NCI-H2171 treated with DMSO at 0.1 percent for 48 hours (cell line): ENCODE measurements around the gene PTPRN2.
"Not testable (repeated sequence)": the region's sequence is repeated elsewhere in the genome, so short reads cannot be mapped to it uniquely, and the experiment has no call there.

Experiments used
- DNase-seq: peaks from one replicate; lab custom pipeline; 2025; lab: John Stamatoyannopoulos, UW

PTPRN2 gene

GRCh38 chr7:158385496-158386354, 201.9 kb downstream of the PTPRN2 start:
- not testable (repeated sequence) for DNase-seq

- DNase-seq, result no peak
Observed at GRCh38 chr7:158384746-158385145, 202.9 kb downstream of the PTPRN2 start.

DNA sequence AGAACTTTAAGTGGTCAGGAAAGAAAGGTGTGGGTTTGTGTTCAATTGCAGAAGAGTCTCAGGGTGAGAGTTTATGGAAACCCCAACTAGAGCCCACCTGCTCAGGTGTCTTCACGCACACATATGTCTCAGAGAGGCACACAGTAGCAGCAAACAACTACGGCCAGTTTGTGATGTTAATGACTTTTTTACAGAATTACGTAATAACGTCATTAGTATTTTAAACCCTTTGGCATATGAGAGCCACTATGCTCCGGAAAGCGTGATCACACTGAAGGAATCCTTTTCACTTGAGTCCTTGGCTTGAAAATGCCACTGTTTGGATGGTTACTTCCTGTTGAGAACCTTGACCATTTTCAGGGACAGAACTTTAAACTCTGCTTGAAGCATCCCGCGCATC, 204.0 kb downstream of the PTPRN2 start:
- DNase-seq, result no peak

DNA sequence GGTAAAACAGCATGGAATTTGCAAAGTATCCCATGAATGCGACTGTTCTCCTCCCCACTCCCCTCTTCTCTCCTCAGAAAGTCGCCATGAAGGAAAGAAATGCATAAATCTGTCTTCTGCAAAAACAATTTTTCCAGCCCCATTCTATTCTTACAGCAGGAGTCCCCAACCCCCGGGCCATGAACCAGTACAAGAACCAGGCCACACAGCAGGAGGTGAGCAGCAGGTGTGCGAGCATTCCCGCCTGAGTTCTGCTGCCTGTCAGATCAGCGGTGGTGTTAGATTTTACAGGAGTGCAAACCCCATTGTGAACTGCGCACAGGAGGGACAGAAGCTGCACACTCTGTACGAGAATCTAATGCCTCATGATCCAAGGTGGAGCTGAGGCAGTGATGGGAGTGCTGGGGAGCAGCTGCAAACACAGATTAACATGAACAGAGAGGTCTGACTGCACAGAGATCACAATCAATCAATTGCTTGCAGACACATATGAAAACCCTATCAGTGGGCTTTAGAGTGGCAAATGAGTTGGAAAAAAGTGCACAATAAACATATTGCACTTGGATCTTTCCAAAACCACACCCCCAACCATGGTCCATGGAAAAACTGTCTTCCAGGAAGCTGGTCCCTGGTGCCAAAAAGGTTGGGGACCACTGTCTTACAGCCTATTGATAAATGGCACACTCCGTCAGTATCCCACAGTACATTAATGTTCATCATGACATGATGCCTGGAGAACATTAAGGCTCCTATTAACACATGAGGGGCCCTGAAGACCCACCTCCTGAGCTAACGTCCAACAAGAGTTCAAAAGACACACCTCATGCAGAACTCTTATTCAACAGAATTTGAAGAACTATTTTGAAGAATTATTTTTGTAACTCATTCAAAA, 205.0 kb downstream of the PTPRN2 start:
- no peak for DNase-seq

DNA sequence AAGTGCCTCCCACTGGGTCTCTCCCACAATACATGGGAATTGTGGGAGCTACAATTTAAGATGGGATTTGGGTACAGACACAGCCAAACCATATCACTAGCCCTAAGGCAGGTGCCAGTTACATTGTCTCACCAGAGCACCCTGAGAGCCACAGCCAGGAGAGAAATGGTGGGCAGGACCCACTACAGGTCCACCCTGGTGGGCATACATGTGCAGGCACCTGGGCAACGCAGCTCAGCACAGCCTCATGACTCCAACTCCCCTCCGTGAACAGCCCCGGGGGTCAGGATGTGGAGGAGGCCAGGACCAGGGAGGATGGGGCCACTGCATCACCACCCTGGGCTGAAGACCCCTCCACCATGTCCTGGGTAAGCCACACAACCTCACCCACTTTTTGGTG, 205.7 kb downstream of the PTPRN2 start:
- DNase-seq, result no peak

DNA sequence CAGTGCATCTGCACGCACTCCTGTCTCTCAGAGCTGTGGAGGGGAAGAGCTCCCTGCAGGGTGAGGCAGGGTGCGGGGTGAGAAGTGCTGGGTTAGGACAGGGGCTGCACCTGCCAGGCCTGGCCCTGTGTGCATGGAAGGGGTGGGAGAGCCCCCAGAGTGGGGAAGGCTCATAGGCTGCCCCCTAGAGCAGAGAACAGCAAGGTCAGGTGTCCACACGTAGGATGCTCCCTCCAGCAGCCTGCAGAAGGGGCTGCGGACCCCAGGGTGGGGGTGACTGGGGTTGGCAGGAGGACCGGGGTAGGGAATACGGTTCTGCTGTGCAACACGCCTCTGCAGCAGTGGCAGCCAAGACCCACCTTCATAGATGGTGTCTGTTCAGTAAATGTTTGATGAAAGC, 208.6 kb downstream of the PTPRN2 start:
- no peak for DNase-seq

DNA sequence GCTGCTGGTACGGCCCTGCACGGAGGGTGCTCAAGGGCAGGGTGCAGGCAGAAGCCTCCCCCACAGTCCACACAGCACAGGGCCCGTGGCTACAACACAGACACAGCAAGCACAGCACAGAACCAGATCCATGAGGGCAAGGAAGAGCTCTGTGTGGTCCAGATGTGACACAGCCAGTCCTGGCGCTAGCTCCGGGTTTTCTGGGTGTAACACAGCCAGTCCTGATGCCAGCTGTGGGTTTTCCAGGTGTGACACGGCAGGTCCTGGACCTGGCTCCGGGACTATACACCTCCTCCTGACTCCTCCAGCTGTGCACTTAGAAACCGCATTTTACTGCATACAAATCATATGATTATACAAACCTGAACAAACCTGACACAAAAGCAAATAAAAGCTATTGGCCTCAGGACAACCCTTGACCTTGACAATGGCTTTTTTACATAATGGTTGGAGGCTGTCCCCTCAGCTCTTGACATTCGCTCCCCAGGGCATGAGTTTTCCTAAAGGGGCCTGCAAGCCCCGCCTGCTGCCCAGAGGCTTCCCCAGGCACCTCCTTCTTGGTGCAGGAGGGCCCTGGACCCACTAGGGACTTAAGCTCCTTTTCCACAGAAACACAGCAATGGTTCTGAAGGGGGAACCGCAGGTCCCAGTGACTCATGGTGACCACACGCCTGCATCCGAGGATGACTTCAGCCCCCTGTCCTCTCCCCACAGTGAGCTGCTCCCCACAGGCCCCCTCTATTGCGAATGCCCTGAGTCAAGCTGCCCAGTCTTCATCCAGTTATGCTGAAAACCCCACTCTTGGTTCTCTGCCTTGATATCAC, 209.6 kb downstream of the PTPRN2 start:
- no peak for DNase-seq

GRCh38 chr7:158376839-158377186, 210.8 kb downstream of the PTPRN2 start:
- DNase-seq, result not testable (repeated sequence)

GRCh38 chr7:158376146-158376838, 211.3 kb downstream of the PTPRN2 start:
- not testable (repeated sequence) for DNase-seq

DNA sequence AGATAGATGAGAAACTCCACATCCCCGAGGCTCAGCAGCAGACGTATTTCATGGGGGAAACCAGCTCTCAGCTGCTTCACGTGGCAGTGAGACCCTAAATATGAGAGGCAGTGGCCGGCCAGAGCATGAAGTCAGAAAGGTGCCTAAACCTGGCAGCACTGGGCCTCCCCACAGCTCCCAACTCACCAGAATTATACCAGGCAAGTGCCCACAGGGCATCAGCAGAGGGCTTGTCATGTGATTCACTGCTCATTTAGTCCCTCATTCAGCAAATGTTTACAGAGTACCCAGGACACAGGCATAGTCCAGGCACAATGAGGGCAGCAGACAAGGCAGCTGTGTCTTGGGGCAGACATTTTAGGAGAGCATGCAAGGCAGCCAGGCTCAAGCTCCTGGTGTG, 212.6 kb downstream of the PTPRN2 start:
- DNase-seq, result no peak

- no peak for DNase-seq
Observed at GRCh38 chr7:158374586-158374985, 213.0 kb downstream of the PTPRN2 start.

DNA sequence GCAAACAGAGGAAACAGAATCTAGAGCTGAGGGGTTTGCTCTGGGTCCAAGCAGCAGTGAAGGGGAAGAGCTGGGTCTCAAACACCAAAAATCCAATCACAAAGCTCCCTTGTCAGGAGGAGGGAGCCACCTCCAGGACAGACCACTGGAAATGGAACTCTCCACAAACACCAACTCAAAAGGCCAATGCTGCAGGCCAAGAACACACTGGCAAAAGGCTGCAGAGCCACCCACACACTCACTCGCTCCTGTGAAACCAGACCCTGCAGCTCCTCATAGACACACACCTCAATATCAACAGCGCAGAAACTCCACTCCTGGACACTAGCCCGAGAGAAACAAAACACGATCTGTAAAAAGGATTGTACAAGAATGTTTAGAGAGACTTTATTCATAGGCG, 213.5 kb downstream of the PTPRN2 start:
- no peak for DNase-seq

- no peak for DNase-seq
Observed at GRCh38 chr7:158373476-158374133, 214.0 kb downstream of the PTPRN2 start.

GRCh38 chr7:158372400-158373342, 215.0 kb downstream of the PTPRN2 start:
- no peak for DNase-seq

DNA sequence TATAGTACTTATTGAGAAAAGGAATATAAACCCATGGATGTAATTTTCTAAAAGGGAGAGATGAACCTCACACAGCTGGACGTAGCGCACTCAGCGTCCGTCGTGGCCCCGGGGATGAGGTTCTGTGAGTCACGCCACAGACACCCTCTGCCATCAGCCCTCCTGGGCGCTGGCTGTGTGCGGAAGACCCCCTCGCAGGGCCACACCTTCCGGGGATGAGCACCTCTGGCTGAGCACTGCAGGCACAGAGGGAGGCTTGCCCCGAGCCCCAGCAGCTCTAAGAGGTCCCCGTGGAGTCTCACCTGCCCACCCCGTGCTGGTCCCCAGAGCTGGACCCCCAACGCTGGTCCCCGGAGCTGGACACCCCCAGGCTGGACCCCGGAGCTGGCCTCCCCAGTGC, 215.8 kb downstream of the PTPRN2 start:
- DNase-seq, result no peak

GRCh38 chr7:158369866-158370265, 217.8 kb downstream of the PTPRN2 start:
- DNase-seq, result no peak

GRCh38 chr7:158369290-158369689, 218.3 kb downstream of the PTPRN2 start:
- DNase-seq, result no peak

DNA sequence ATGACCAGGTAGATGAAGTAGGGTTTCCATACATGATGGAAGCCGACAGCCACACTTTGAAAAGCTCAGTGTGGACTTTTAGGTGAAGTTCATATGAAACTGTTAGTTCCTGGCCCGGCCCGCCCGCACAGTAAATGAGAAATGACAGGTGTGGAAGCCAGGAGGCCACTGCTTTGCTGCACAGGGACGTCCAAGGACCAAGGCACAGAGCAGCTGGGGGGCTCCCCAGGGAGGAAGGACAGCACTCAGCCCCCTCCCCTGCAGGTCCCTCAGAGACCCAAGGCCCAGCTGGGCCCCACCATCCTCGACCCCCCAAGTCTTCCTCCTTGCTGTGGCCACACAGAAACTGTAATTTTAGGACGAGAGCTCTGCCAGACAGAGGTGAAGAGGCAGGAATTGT, 219.2 kb downstream of the PTPRN2 start:
- DNase-seq, result no peak

- DNase-seq, result no peak
Observed at GRCh38 chr7:158367634-158367982, 220.0 kb downstream of the PTPRN2 start.
